NCI-H226 (cell line): Measurements from ENCODE around the gene EMD.

Experiments used
- DNase-seq: peaks from one replicate; pipeline ENCODE4 v3.0.0-alpha.2; 2015

The EMD gene

GRCh38 chrX:154355776-154356140, 23.3 kb upstream of the EMD start:
- DNase-seq, result no peak

- DNase-seq, result no peak
Measured at GRCh38 chrX:154356596-154356995, 22.5 kb upstream of the EMD start.

GRCh38 chrX:154357205-154357604, 21.9 kb upstream of the EMD start:
- no peak for DNase-seq

- no peak for DNase-seq
Measured at GRCh38 chrX:154358011-154358410, 21.1 kb upstream of the EMD start.

GRCh38 chrX:154358829-154359228, 20.3 kb upstream of the EMD start:
- DNase-seq, result no peak

GRCh38 chrX:154359362-154360154, 19.5 kb upstream of the EMD start:
- no peak for DNase-seq

- DNase-seq, result no peak
Measured at GRCh38 chrX:154360155-154360713, 18.9 kb upstream of the EMD start.

- no peak for DNase-seq
Measured at GRCh38 chrX:154362085-154362742, 16.9 kb upstream of the EMD start.

- DNase-seq, result no peak
Measured at GRCh38 chrX:154363706-154364439, 15.2 kb upstream of the EMD start.

GRCh38 chrX:154365052-154365600, 14.0 kb upstream of the EMD start:
- DNase-seq, result no peak

- no peak for DNase-seq
Measured at GRCh38 chrX:154365997-154366665, 13.0 kb upstream of the EMD start.

GRCh38 chrX:154366666-154367055, 12.4 kb upstream of the EMD start:
- DNase-seq, result no peak

GRCh38 chrX:154367474-154368308, 11.4 kb upstream of the EMD start:
- DNase-seq, result no peak

GRCh38 chrX:154368630-154369448, 10.3 kb upstream of the EMD start:
- peak; percentile 92 for DNase-seq

- peak; percentile 86 for DNase-seq
Measured at GRCh38 chrX:154369449-154370299, 9.4 kb upstream of the EMD start.

- DNase-seq, result no peak
Measured at GRCh38 chrX:154370300-154371016, 8.6 kb upstream of the EMD start.

- DNase-seq, result peak; percentile 83
Measured at GRCh38 chrX:154371017-154371788, 7.9 kb upstream of the EMD start.

GRCh38 chrX:154371789-154372300, 7.2 kb upstream of the EMD start:
- DNase-seq, result no peak
